Stimulated activated CD4-positive, alpha-beta T cell treated with anti-CD3 and anti-CD28 coated beads, Interleukin-4, amount 100 ng/mL, for 4 hours (primary cell): ENCODE data around the gene TMPRSS3.

Experiments used
- DNase-seq, 2 experiments: peaks; one replicate each; pipeline ENCODE4 v3.0.0-alpha.2; 2020

Gene TMPRSS3

DNA sequence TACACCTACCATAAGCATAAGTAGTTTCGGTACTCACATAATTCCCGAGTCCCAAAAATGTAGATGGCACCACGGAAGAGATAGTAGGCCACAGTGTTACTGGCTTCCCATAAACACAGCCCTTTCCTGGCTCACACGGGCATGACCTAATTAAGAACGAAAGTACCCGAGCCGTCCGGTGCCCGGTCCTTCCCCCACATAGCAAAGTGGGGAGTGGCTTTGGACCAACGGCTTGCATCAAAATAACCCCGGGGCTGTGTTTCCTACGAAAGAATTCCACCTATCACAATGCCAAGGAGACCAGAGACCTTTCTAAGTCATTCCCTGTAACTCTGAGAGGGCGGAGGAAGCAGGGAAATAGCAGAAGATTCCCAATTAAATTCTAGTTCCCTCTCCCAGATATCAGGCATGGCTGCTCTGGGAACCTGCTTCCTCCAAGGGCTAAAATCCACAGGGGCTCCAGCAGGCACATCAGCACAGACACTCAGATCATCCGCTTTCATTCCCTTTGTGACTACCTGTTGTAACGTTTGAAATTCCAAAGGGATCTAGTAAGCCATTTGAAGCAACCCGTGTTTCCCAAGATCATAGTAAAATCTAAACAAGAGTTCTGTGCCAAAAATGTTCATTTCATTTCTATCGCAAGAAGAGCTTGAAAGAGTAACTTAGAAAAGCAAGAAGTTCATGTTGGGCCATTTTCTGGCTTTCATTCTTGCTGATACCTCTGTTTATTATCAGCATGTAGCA is at the start of gene TMPRSS3:
TMPRSS3 (minus strand) TSS at position 148 of the 747 bp plus-strand sequence. CDS start 635 bp downstream, outside the sequence.
- DNase-seq: no peak

- DNase-seq: no peak
Measured at GRCh38 chr21:42445311-42445710, 49.5 kb upstream of the TMPRSS3 start.

GRCh38 chr21:42444745-42445059 is 48.9 kb upstream of the TMPRSS3 start:
- DNase-seq: no peak

- no peak for DNase-seq
Measured at GRCh38 chr21:42443876-42444744, 48.3 kb upstream of the TMPRSS3 start.

- DNase-seq: no peak
Measured at GRCh38 chr21:42443181-42443785, 47.4 kb upstream of the TMPRSS3 start.

DNA sequence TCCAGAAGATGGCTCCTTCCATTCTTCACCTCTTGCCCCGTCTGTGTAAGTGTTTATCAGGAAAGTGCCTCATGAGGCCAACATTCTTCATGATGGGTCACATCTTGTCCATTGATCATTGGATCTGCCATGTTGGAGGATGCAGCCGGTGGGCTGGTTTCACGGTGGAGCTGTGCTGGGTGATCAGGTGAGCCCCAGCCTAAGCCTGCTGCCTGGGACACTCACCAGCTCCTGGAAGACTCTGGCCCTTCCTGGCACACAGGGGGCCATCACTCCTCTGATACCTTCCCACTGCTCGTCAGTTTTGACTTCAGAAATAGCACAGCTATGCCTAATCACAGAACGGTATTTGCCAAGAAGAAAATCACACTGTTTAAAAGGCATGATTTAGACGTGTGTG is 46.1 kb upstream of the TMPRSS3 start:
- DNase-seq: no peak

GRCh38 chr21:42440187-42440792 is 44.4 kb upstream of the TMPRSS3 start:
- DNase-seq: no peak

GRCh38 chr21:42439284-42440186 is 43.7 kb upstream of the TMPRSS3 start:
- peak in 1 of 2 experiments; percentile 68 for DNase-seq

- no peak for DNase-seq
Measured at GRCh38 chr21:42438316-42439205, 42.7 kb upstream of the TMPRSS3 start.

- no peak for DNase-seq
Measured at GRCh38 chr21:42437786-42438185, 41.9 kb upstream of the TMPRSS3 start.

DNA sequence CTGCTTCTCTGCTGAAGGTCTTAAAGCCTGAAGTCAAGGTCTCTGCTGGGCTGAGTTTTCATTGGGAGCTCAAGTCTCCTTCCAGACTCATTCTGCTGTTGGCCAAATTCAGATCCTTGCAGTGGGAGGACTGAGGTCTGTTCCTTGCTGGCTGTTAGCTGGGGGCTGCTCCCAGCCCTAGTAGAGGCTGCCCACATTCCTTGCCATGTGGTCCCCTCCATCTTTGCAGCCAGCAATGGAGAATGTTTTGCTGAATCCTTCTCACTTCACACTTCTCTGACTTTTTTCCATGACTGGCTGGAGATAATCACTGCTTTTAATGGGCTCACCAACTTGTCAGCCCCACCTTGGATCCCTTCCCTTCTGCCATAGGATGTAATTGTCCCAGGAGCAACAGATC is 41.1 kb upstream of the TMPRSS3 start:
- no peak for DNase-seq

DNA sequence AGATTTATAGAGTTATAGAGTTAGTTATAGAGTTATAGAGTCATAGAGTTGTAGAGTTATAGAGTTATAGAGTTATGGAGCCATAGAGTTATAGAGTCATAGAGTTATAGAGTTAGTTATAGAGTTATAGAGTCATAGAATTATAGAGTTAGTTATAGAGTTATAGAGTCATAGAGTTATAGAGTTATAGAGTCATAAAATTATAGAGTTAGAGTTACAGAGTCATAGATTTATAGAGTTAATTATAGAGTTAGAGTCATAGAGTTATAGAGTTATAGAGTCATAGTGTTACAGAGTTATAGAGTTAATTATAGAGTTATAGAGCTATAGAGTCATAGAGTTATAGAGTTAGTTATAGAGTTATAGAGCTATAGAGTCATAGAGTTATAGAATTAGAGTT is 40.0 kb upstream of the TMPRSS3 start:
- DNase-seq: no peak

DNA sequence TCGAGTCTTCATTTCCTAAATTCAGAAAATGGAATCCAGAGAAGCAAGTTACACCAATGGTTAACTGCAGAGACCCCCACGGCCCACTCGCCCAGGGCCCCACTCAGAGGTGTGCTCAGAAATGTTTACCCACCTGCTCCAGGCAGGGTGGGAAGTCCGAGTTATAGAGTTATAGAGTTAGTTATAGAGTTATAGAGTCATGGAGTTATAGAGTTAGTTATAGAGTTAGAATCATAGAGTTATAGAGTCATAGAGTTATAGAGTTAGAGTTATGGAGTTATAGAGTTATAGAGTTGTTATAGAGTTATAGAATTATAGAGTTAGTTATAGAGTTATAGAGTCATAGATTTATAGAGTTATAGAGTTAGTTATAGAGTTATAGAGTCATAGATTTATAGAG is 39.5 kb upstream of the TMPRSS3 start:
- no peak for DNase-seq

- DNase-seq: no peak
Measured at GRCh38 chr21:42434884-42435283, 39.0 kb upstream of the TMPRSS3 start.

DNA sequence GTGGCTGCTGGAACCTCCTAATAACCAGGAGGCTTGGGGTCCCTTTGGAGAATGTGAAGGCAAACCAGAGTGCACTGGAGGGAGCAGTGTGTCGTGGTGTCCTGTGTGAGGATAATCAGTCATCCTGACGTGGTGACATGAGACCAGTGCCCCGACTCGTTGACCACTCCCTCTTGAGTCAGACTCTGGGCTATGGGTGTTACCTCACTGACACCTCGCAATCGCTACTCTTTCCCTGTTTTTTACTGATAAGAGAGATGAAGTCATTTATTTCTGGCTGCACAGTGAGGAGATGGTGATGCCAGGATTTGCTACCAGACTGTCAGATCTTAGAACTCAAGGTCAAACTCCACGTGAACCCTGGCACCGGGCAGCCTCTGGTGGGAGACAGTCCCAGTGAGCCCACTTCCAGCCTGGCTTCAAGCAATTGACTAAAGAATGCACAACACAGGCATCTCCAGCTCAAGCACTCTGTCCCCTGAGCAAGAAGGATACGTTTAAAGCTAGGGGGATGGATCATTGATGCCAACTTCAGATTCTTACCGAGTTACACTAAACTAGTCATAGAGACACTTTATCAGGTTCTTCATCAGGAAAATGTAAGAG is 38.2 kb upstream of the TMPRSS3 start:
- DNase-seq: no peak

DNA sequence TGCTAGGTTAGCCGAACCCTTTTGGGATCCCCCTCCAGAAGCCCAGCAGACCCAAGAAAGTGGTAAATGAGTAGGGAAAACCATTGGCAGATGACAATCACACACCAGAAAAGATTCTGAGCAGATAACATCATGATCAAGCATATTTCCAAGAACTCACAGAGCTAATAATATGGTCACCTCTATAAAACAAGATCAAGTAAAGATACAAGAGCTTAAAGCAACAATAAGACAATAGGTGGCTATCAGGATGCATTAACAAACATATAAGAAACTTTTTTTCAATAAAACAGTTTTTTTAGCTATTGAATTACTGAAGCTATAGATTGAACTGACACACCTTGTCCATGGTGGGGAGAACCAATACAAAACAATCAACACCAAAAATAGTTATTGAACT is 36.8 kb upstream of the TMPRSS3 start:
- DNase-seq: no peak

DNA sequence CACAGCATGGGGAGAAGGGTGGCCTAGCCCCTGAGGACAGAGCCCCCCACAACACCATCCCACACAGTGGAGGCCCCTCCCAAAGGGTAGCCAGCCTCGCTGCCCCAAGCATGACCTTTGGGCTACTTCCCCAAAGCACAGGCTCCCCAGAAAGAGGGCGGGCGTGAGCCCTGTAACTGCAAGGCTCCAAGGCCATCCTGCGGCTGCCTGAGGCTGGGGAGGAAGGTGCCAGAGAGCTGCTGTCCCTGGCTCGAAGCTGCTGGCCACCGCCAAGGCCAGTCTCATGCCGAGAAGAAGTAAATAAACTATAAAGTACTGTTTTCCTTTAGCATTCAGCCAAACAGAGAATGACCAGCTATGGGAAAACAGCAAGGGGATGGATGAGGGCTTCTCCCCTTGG is 35.3 kb upstream of the TMPRSS3 start:
- no peak for DNase-seq

DNA sequence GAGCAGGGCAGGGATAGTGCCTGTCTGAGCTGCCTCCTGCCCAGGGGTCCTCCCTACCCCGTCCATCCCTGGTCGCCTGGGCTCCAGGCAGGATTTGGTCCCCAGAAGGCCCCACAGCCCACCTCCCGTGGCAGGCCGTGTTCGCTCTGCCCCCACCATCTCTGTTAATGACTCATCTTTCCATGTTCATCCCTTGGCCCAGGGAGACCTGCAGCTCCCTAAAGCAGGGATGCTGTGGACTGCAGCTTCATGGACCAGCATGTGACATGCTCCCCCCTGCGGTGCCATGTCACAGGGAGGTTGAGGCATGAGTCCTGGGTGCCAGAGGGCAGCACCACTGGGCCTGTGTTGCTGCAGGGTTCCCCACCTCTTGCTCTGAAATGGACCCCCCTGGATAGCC is 34.7 kb upstream of the TMPRSS3 start:
- no peak for DNase-seq

GRCh38 chr21:42429856-42430255 is 34.0 kb upstream of the TMPRSS3 start:
- DNase-seq: no peak

- no peak for DNase-seq
Measured at GRCh38 chr21:42429021-42429420, 33.2 kb upstream of the TMPRSS3 start.
